HepG2 (cell line): ENCODE measurements around the gene PRKCB. TPM values are rescaled to one million over a fixed set of nuclear protein-coding genes. Genes with fewer than 3 reads are reported as not detected.

Experiments
- ATAC-seq: fragments of 200-7000 bp; cut with Tn5 transposase; 3 replicates; pipeline ENCODE4 v1.9.1; 2020; ENCODE audit warnings: mild to moderate bottlenecking, moderate library complexity
- BruUV-seq: library from RNA; stranded (reverse); fragments of 400-500 nt; replicated peaks from 2 replicates; lab custom pipeline; 2021; lab: Mats Ljungman, UMichigan
- CTCF ChIA-PET: fragments of 300-600 bp; formaldehyde crosslinking; extraction: SDS; loops from one replicate; lab custom pipeline; 2021; ENCODE audit warnings: low total read pairs, inconsistent platforms, low intra/inter-chr PET ratio; lab: Yijun Ruan, JAX
- POLR2A ChIA-PET: fragments of 350-600 bp; sonication (Branson Sonifier 250); formaldehyde crosslinking; loops from one replicate; lab custom pipeline; 2020; ENCODE audit warnings: antibody characterized with exemption, inconsistent platforms; lab: Yijun Ruan, JAX
- DNase-seq: peaks from one replicate; pipeline ENCODE4 v3.0.0-alpha.2; 2015; ENCODE audit warnings: low spot score
- FAIRE-seq: peaks from 3 replicates; lab custom pipeline; 2011; peaks lifted over from hg19 to GRCh38; lab: Jason Lieb, UNC
- H2AFZ ChIP-seq: one replicate; pipeline ENCODE4 v1.6.1; 2011; ENCODE audit warnings: low read length, inconsistent platforms
- H3K27ac ChIP-seq: fragments of 300-600 bp; 3 replicates; pipeline ENCODE4 v1.8.0; 2011; ENCODE audit warnings: mixed run types, mild to moderate bottlenecking, mixed read lengths, low read length, inconsistent platforms; ENCODE audit not compliant: insufficient read depth; ENCODE audit errors: extremely low read length
- H3K27me3 ChIP-seq, 2 experiments: fragments of 200-600 bp in 1 of 2; 2 replicates in 1 of 2; 3 replicates in 1 of 2; pipeline versions ENCODE4 v1.6.0 to v1.8.0; 2011; ENCODE audit warnings: low read length in 2 of 2, mild to moderate bottlenecking in 2 of 2, moderate library complexity in 2 of 2, inconsistent platforms in 1 of 2; ENCODE audit not compliant: insufficient read depth in 2 of 2, control insufficient read depth in 1 of 2
- H3K36me3 ChIP-seq, 2 experiments: fragments of 200-600 bp in 1 of 2; replicated peaks in 1 of 2; 2 replicates in 1 of 2; 3 replicates in 1 of 2; pipeline versions ENCODE4 v1.5.1 to v1.8.0; 2011; ENCODE audit warnings: low read length in 2 of 2, inconsistent platforms in 1 of 2; ENCODE audit not compliant: insufficient read depth in 2 of 2, control insufficient read depth in 1 of 2
- H3K4me1 ChIP-seq: 2 replicates; pipeline ENCODE4 v1.5.1; 2012; ENCODE audit warnings: low read length, inconsistent platforms; ENCODE audit not compliant: insufficient read depth
- H3K4me2 ChIP-seq: 2 replicates; pipeline ENCODE4 v1.6.0; 2011; ENCODE audit warnings: low read depth, low read length, inconsistent platforms
- H3K4me3 ChIP-seq, 3 experiments: fragments of 200-600 bp in 1 of 3; sonication (generic), shearing (Covaris generic) in 1 of 3; replicated peaks in 1 of 3; 2 replicates each; pipeline ENCODE4 v1.5.1; 2011 to 2016; ENCODE audit warnings: low read length in 3 of 3, inconsistent platforms in 2 of 3, low read depth in 2 of 3, mild to moderate bottlenecking in 2 of 3, control low read depth in 1 of 3, mixed read lengths in 1 of 3; ENCODE audit not compliant: insufficient read depth in 1 of 3
- H3K79me2 ChIP-seq: one replicate; pipeline ENCODE4 v1.6.1; 2011; ENCODE audit warnings: low read length, inconsistent platforms; ENCODE audit not compliant: insufficient read depth
- H3K9ac ChIP-seq: 2 replicates; pipeline ENCODE4 v1.6.0; 2011; ENCODE audit warnings: mild to moderate bottlenecking, low read depth, low read length, inconsistent platforms; ENCODE audit not compliant: insufficient read depth
- H3K9me3 ChIP-seq: 2 replicates; pipeline ENCODE4 v1.5.1; 2012; ENCODE audit warnings: mild to moderate bottlenecking, low read length
- H4K20me1 ChIP-seq: 2 replicates; pipeline ENCODE4 v1.6.0; 2011; ENCODE audit warnings: inconsistent platforms, mild to moderate bottlenecking, low read length, moderate library complexity; ENCODE audit not compliant: insufficient read depth
- NCOA1 ChIP-seq: sonication (generic); formaldehyde crosslinking; IDR thresholded peaks from 2 replicates; pipeline ENCODE4 v1.9.0; 2021; ENCODE audit warnings: missing genetic modification reagents
- RAD21 ChIP-seq: fragments of 450-650 bp; formaldehyde crosslinking; IDR thresholded peaks from 2 replicates; pipeline ENCODE4 v1.5.0; 2020; ENCODE audit warnings: mild to moderate bottlenecking
- SATB2 ChIP-seq: sonication (generic); formaldehyde crosslinking; IDR thresholded peaks from 2 replicates; pipeline ENCODE4 v1.5.0; 2020; ENCODE audit warnings: missing genetic modification reagents
- SMC3 ChIP-seq: IDR thresholded peaks from 2 replicates; pipeline ENCODE4 v1.6.1; 2011; ENCODE audit warnings: low read length, improper control_type of control experiment
- SP5 ChIP-seq: IDR thresholded peaks from 2 replicates; pipeline ENCODE4 v1.6.1; 2016; ENCODE audit warnings: low read depth, borderline replicate concordance
- STAG1 ChIP-seq: sonication (generic); formaldehyde crosslinking; IDR thresholded peaks from 2 replicates; pipeline ENCODE4 v1.4.0; 2020; ENCODE audit warnings: missing genetic modification reagents
- ZNF138 ChIP-seq: sonication (generic); formaldehyde crosslinking; IDR thresholded peaks from 2 replicates; pipeline ENCODE4 v1.5.0; 2020; ENCODE audit warnings: mild to moderate bottlenecking, low read depth, missing genetic modification reagents
- ZNF225 ChIP-seq: sonication (generic); formaldehyde crosslinking; IDR thresholded peaks from 2 replicates; pipeline ENCODE4 v1.4.0; 2020; ENCODE audit warnings: mild to moderate bottlenecking, missing genetic modification reagents
- ZNF264 ChIP-seq: sonication (generic); formaldehyde crosslinking; IDR thresholded peaks from 2 replicates; pipeline ENCODE4 v1.4.0; 2020; ENCODE audit warnings: missing genetic modification reagents
- ZNF678 ChIP-seq: sonication (generic); formaldehyde crosslinking; IDR thresholded peaks from 2 replicates; pipeline ENCODE4 v1.4.0; 2020; ENCODE audit warnings: mild to moderate bottlenecking, missing genetic modification reagents
- ZNF782 ChIP-seq: sonication (generic); formaldehyde crosslinking; IDR thresholded peaks from 2 replicates; pipeline ENCODE4 v1.4.0; 2020; ENCODE audit warnings: missing genetic modification reagents, mild to moderate bottlenecking, borderline replicate concordance
- WGBS: methylation state at CpG from one replicate; pipeline ENCODE4 v1.1.6; 2017; ENCODE audit warnings: low lambda C conversion rate; 5-methylcytosine and 5-hydroxymethylcytosine counted together
- in situ Hi-C: cut with HindIII; loops from 2 replicates; pipeline ENCODE4 v1.10.0; 2017; ENCODE audit warnings: low pct_unique_long_range_greater_than_20kb; ENCODE audit not compliant: extremely low pct_ligation_motif_present
- intact Hi-C: fragments of 100-400 bp; cut with micrococcal nuclease; formaldehyde crosslinking; loops from one replicate; pipeline ENCODE4 v1.10.0; 2022; ENCODE audit not compliant: unreplicated experiment
- polyA plus RNA-seq, 8 experiments: library from polyadenylated mRNA; depleted of rRNA in 3 of 8; stranded (reverse) in 7 of 8; unstranded in 1 of 8; fragments of >200 nt; fragmentation: Illumina TruSeq in 4 of 8; extraction: Trizol in 4 of 8; gene quantifications; 2 replicates each; pipeline versions ENCODE4 v1.2.1 to v1.2.3, GENCODE V29; 2011 to 2016; ENCODE audit warnings: low read depth in 4 of 8, missing spikeins in 1 of 8, mixed read lengths in 1 of 8; ENCODE audit not compliant: insufficient read depth in 1 of 8
- total RNA-seq, 5 experiments: library from RNA; depleted of rRNA; stranded (reverse); fragments of >200 nt; fragmentation: Illumina TruSeq; extraction: Trizol; gene quantifications; 2 replicates each; pipeline ENCODE4 v1.2.3, GENCODE V29; 2016; ENCODE audit warnings: low read depth in 1 of 5
- TF ChIP-seq, protein P1 (sequence below): sonication (generic); formaldehyde crosslinking; IDR thresholded peaks from 2 replicates; pipeline ENCODE4 v1.5.0; 2020; ENCODE audit warnings: mild to moderate bottlenecking, missing genetic modification reagents, moderate library complexity
- TF ChIP-seq, protein P2 (sequence below): sonication (generic); formaldehyde crosslinking; IDR thresholded peaks from 2 replicates; pipeline ENCODE4 v1.5.1; 2020; ENCODE audit warnings: mild to moderate bottlenecking, missing genetic modification reagents, borderline replicate concordance

Gene PRKCB
- total and polyA plus RNA-seq, 2 of the 13 experiments (the other 11 are each of a cell fraction or from before 2014, with no cell fraction given), result 0.01 TPM; not detected in 1

- H4K20me1 ChIP-seq, result no peaks in the 10 kb centered on the region
- ChIA-PET CTCF (interaction anchor here (0.7 to 5.0 kb wide), 4 partner anchors 68 to 232 kb away, joined by 3 to 54 read pairs (median 3); no protein-coding TSS in a partner anchor), POLR2A (no interaction called here)
- no peak overlapping the region for H3K9ac ChIP-seq
- DNase-seq (peak; percentile 43), ATAC-seq (peak; percentile 96), FAIRE-seq (peak; percentile 92)
- no TSS peak for BruUV-seq
- H2AFZ ChIP-seq, result no peak overlapping the region
- intact Hi-C loops (loop anchor here (5.0 kb wide), 2 partner anchors 66 to 699 kb away; no protein-coding TSS in a partner anchor), in situ Hi-C loops (loop anchor here (5.0 kb wide), 2 partner anchors 209 to 234 kb away; no protein-coding TSS in a partner anchor)
- H3K27me3 ChIP-seq, result 0 out of 5 replicates have a peak, but pooled peaks cover 0 to 4% of the 10 kb centered on the region in 2 experiments
- H3K36me3 ChIP-seq, result no peaks in the 10 kb centered on the region
- no peaks in the 10 kb centered on the region for H3K79me2 ChIP-seq
- H3K4me2 ChIP-seq, result no peak overlapping the region
- H3K4me1 ChIP-seq, result no peaks in the 10 kb centered on the region
- TF ChIP-seq RAD21 (CRISPR knock-in tag) (peak; percentile 47), SMC3 (peak; percentile 44; the same call in 1 of the 2 replicates), ZNF138 (CRISPR knock-in tag) (no peak), STAG1 (CRISPR knock-in tag) (peak; percentile 71)
- TF ChIP-seq, protein P1, sequence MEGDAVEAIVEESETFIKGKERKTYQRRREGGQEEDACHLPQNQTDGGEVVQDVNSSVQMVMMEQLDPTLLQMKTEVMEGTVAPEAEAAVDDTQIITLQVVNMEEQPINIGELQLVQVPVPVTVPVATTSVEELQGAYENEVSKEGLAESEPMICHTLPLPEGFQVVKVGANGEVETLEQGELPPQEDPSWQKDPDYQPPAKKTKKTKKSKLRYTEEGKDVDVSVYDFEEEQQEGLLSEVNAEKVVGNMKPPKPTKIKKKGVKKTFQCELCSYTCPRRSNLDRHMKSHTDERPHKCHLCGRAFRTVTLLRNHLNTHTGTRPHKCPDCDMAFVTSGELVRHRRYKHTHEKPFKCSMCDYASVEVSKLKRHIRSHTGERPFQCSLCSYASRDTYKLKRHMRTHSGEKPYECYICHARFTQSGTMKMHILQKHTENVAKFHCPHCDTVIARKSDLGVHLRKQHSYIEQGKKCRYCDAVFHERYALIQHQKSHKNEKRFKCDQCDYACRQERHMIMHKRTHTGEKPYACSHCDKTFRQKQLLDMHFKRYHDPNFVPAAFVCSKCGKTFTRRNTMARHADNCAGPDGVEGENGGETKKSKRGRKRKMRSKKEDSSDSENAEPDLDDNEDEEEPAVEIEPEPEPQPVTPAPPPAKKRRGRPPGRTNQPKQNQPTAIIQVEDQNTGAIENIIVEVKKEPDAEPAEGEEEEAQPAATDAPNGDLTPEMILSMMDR (CRISPR knock-in tag), result peak; percentile 76
- under 1% methylated on average over 9 of the region's 9 CpGs for WGBS
- no peak overlapping the region for H3K4me3 ChIP-seq
- no peaks in the 10 kb centered on the region for H3K9me3 ChIP-seq
- no peak overlapping the region for H3K27ac ChIP-seq
Measured at GRCh38 chr16:23803591-23804123, 32.1 kb upstream of the PRKCB start.

DNA sequence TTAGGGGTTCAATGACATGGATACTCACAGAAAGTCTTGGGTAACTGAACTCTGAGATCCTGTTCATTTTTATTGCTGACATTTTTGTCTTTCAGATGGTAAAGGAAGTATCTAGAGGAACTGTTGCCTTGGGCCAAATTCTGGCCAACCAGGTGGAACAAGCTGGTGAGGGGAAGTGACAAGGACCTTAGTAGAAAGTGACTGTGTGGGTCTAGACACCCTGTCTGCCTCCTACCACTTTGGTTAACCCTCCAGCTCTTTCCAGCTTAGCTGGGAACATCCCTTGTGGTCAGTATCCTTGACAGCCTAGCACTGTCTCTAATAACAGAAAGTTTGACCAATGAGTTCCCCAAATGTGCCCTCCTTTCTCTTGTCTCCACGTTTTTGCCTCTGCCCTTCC is 28.8 kb upstream of the PRKCB start:
- Histone ChIP-seq H3K9me3 (no peaks in the 10 kb centered on the region), H3K4me2 (no peak overlapping the region), H4K20me1 (no peaks in the 10 kb centered on the region), H3K79me2 (no peaks in the 10 kb centered on the region), H3K4me3 (no peak overlapping the region), H3K36me3 (no peaks in the 10 kb centered on the region), H2AFZ (no peak overlapping the region), H3K27ac (no peak overlapping the region), H3K9ac (no peak overlapping the region), H3K4me1 (no peaks in the 10 kb centered on the region), H3K27me3 (peaks cover 0 to 7% of the 10 kb centered on the region in 2 experiments; a peak in 2 of 5 replicates)
- ChIA-PET POLR2A (no interaction called here), CTCF (no interaction called here)
- intact Hi-C loops (no loop called here), in situ Hi-C loops (no loop called here)
- no peak for FAIRE-seq
- ATAC-seq, result no peak
- no TSS peak for BruUV-seq
- 0% methylated on average over 1 of the region's 1 CpG for WGBS
- no peak for DNase-seq
- TF ChIP-seq, protein P2, sequence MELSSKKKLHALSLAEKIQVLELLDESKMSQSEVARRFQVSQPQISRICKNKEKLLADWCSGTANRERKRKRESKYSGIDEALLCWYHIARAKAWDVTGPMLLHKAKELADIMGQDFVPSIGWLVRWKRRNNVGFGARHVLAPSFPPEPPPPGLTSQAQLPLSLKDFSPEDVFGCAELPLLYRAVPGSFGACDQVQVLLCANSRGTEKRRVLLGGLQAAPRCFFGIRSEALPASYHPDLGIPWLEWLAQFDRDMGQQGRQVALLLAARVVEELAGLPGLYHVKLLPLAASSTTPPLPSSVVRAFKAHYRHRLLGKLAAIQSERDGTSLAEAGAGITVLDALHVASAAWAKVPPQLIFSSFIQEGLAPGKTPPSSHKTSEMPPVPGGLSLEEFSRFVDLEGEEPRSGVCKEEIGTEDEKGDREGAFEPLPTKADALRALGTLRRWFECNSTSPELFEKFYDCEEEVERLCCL (CRISPR knock-in tag), result no peak
- TF ChIP-seq ZNF138 (CRISPR knock-in tag) (no peak), ZNF782 (CRISPR knock-in tag) (no peak), NCOA1 (no peak), ZNF678 (no peak), SATB2 (CRISPR knock-in tag) (no peak), SP5 (CRISPR knock-in tag) (no peak), ZNF225 (no peak), ZNF264 (no peak)
